Bronchial epithelial cell (primary cell): ENCODE results near the gene FKBP2. TPM values are rescaled to one million over a fixed set of nuclear protein-coding genes. Genes with fewer than 3 reads are reported as not detected.

Experiments used
- DNase-seq: peaks from one replicate; pipeline ENCODE4 v3.0.0-alpha.2; 2010; ENCODE audit warnings: low read depth
- FAIRE-seq: peaks from 2 replicates; lab custom pipeline; 2011; peaks lifted over from hg19 to GRCh38; lab: Jason Lieb, UNC
- H3K27me3 ChIP-seq: 2 replicates; pipeline ENCODE4 v1.5.1; 2011; ENCODE audit warnings: low read length; ENCODE audit not compliant: control insufficient read depth, insufficient read depth
- H3K36me3 ChIP-seq: 2 replicates; pipeline ENCODE4 v1.5.1; 2011; ENCODE audit warnings: low read length; ENCODE audit not compliant: control insufficient read depth, insufficient read depth
- H3K4me3 ChIP-seq: 2 replicates; pipeline ENCODE4 v1.5.1; 2011; ENCODE audit warnings: mild to moderate bottlenecking, low read depth, low read length, control low read depth
- CTCF ChIP-seq: IDR thresholded peaks from 2 replicates; pipeline ENCODE4 v1.5.1; 2011; ENCODE audit warnings: mild to moderate bottlenecking, moderate library complexity, low read length, control low read depth, inconsistent platforms; ENCODE audit not compliant: insufficient read depth, severe bottlenecking
- total RNA-seq: library from RNA; depleted of rRNA; stranded (reverse); fragments of >200 nt; gene quantifications from 2 replicates; pipeline ENCODE4 v1.2.1, GENCODE V29; 2014

FKBP2 gene
- total RNA-seq, 1 donor from 2014 or later: 45.0 TPM

GRCh38 chr11:64289002-64289564 lies 48.2 kb downstream of the FKBP2 start:
- TF ChIP-seq CTCF: no peak
- H3K36me3 ChIP-seq: no peaks in the 10 kb centered on the region
- no peak overlapping the region for H3K4me3 ChIP-seq
- FAIRE-seq: no peak
- H3K27me3 ChIP-seq: peaks cover 13% of the 10 kb centered on the region
- DNase-seq: no peak

GRCh38 chr11:64290352-64291261 lies 49.7 kb downstream of the FKBP2 start:
- FAIRE-seq (no peak), DNase-seq (no peak)
- no peak for TF ChIP-seq CTCF
- Histone ChIP-seq H3K4me3 (no peak overlapping the region), H3K27me3 (peaks cover 16% of the 10 kb centered on the region), H3K36me3 (no peaks in the 10 kb centered on the region)

- H3K36me3 ChIP-seq: no peaks in the 10 kb centered on the region
- no peak for FAIRE-seq
- peak within 1 kb of the TSS; percentile 18 for H3K4me3 ChIP-seq
- no peak for DNase-seq
- H3K27me3 ChIP-seq: peaks cover 16% of the 10 kb centered on the region
- TF ChIP-seq CTCF: no peak
These were observed 50.4 kb downstream of the FKBP2 start, which contains the start of gene KCNK4 for GRCh38 chr11:64291262-64291751. Gene KCNK4 (plus strand): TSS chr11:64291302. CDS start chr11:64293019, 1,717 bp downstream.

- Histone ChIP-seq H3K4me3 (peak overlapping the region; percentile 18), H3K27me3 (peaks cover 20% of the 10 kb centered on the region), H3K36me3 (no peaks in the 10 kb centered on the region)
- DNase-seq: no peak
- no peak for TF ChIP-seq CTCF
- FAIRE-seq: no peak
These were observed 51.0 kb downstream of the FKBP2 start for GRCh38 chr11:64291752-64292459.

- Histone ChIP-seq H3K27me3 (peaks cover 26% of the 10 kb centered on the region), H3K4me3 (peak overlapping the region; percentile 18)
- no peak for FAIRE-seq
These were observed 51.8 kb downstream of the FKBP2 start for GRCh38 chr11:64292460-64293254.

More at GRCh38 chr11:64292460-64293254, 51.8 kb downstream of the FKBP2 start:
- TF ChIP-seq CTCF: no peak
- no peaks in the 10 kb centered on the region for H3K36me3 ChIP-seq
- no peak for DNase-seq
